IMR-90 (cell line): Measurements from ENCODE around the gene COMMD1. TPM values are rescaled to one million over a fixed set of nuclear protein-coding genes. Genes with fewer than 3 reads are reported as not detected.

ENCODE experiments used
- ATAC-seq: fragments of 200-7000 bp; cut with Tn5 transposase; 2 replicates; pipeline ENCODE4 v1.9.1; 2020; ENCODE audit warnings: low read depth, mild to moderate bottlenecking, moderate library complexity
- BruUV-seq: library from RNA; stranded (reverse); fragments of 400-500 nt; replicated peaks from 2 replicates; lab custom pipeline; 2021; lab: Mats Ljungman, UMichigan
- CTCF ChIA-PET: fragments of 300-600 bp; formaldehyde crosslinking; extraction: SDS; loops from one replicate; lab custom pipeline; 2021; ENCODE audit warnings: antibody characterized with exemption; lab: Yijun Ruan, JAX
- POLR2A ChIA-PET: fragments of 300-600 bp; sonication (Branson Sonifier 250); formaldehyde crosslinking; loops from one replicate; lab custom pipeline; 2022; ENCODE audit warnings: antibody characterized with exemption; ENCODE audit not compliant: unreplicated experiment; lab: Charles Lee
- DNase-seq: peaks from one replicate; pipeline ENCODE4 v3.0.0; 2013
- H2AFZ ChIP-seq: replicated peaks from 2 replicates; pipeline ENCODE3; 2013; ENCODE audit warnings: low read length, mild to moderate bottlenecking; ENCODE audit not compliant: poor library complexity
- H2AK5ac ChIP-seq: 2 replicates; pipeline ENCODE4 v1.6.1; 2013; ENCODE audit warnings: low read depth, low read length, inconsistent platforms
- H2AK9ac ChIP-seq: replicated peaks from 2 replicates; pipeline ENCODE3; 2013; ENCODE audit warnings: mild to moderate bottlenecking, low read depth, low read length, moderate library complexity; ENCODE audit not compliant: poor library complexity
- H2BK120ac ChIP-seq: 2 replicates; pipeline ENCODE4 v1.6.1; 2013; ENCODE audit warnings: low read depth, low read length, inconsistent platforms
- H2BK15ac ChIP-seq: 3 replicates; pipeline ENCODE4 v1.6.1; 2013; ENCODE audit warnings: low read depth, low read length, inconsistent platforms
- H2BK20ac ChIP-seq: 2 replicates; pipeline ENCODE4 v1.6.1; 2013; ENCODE audit warnings: low read depth, mild to moderate bottlenecking, inconsistent platforms, low read length, moderate library complexity
- H2BK5ac ChIP-seq: 2 replicates; pipeline ENCODE4 v1.6.1; 2013; ENCODE audit warnings: mild to moderate bottlenecking, low read depth, low read length, inconsistent platforms; ENCODE audit not compliant: poor library complexity, severe bottlenecking
- H3K14ac ChIP-seq: replicated peaks from 2 replicates; pipeline ENCODE4 v1.6.1; 2013; ENCODE audit warnings: low read depth, low read length, inconsistent platforms
- H3K18ac ChIP-seq: 2 replicates; pipeline ENCODE4 v1.6.1; 2013; ENCODE audit warnings: low read depth, low read length, control low read depth
- H3K23ac ChIP-seq: 2 replicates; pipeline ENCODE4 v1.6.1; 2013; ENCODE audit warnings: low read depth, low read length, inconsistent platforms
- H3K27ac ChIP-seq: 2 replicates; pipeline ENCODE4 v1.5.1; 2013; ENCODE audit warnings: mild to moderate bottlenecking, control low read depth, low read length; ENCODE audit not compliant: insufficient read depth
- H3K27me3 ChIP-seq: 2 replicates; pipeline ENCODE4 v1.6.1; 2013; ENCODE audit warnings: low read length; ENCODE audit not compliant: control insufficient read depth, insufficient read depth
- H3K36me3 ChIP-seq: 2 replicates; pipeline ENCODE4 v1.6.1; 2013; ENCODE audit warnings: low read length, mixed read lengths; ENCODE audit not compliant: control insufficient read depth, insufficient read depth
- H3K4ac ChIP-seq: 2 replicates; pipeline ENCODE4 v1.6.1; 2013; ENCODE audit warnings: low read depth, low read length, inconsistent platforms
- H3K4me1 ChIP-seq: 2 replicates; pipeline ENCODE4 v1.6.1; 2013; ENCODE audit warnings: low read length, mixed read lengths; ENCODE audit not compliant: control insufficient read depth, insufficient read depth
- H3K4me2 ChIP-seq: 2 replicates; pipeline ENCODE4 v1.6.1; 2013; ENCODE audit warnings: low read depth, mild to moderate bottlenecking, control low read depth, low read length, moderate library complexity
- H3K4me3 ChIP-seq: 2 replicates; pipeline ENCODE4 v1.5.1; 2013; ENCODE audit warnings: low read depth, mild to moderate bottlenecking, control low read depth, low read length, moderate library complexity; ENCODE audit not compliant: insufficient read depth
- H3K56ac ChIP-seq: 2 replicates; pipeline ENCODE4 v1.6.1; 2013; ENCODE audit warnings: low read length, inconsistent platforms; ENCODE audit not compliant: insufficient read depth; ENCODE audit errors: extremely low read depth
- H3K79me1 ChIP-seq, 2 experiments: 2 replicates each; pipeline ENCODE4 v1.6.1; 2013; ENCODE audit warnings: low read length in 2 of 2, inconsistent platforms in 1 of 2, low read depth in 1 of 2
- H3K9ac ChIP-seq: 2 replicates; pipeline ENCODE4 v1.6.1; 2013; ENCODE audit warnings: low read depth, low read length, control low read depth
- H3K9me1 ChIP-seq: 2 replicates; pipeline ENCODE4 v1.6.1; 2013; ENCODE audit warnings: low read length, inconsistent platforms; ENCODE audit not compliant: insufficient read depth
- H3K9me3 ChIP-seq: 2 replicates; pipeline ENCODE4 v1.6.1; 2013; ENCODE audit warnings: low read length; ENCODE audit not compliant: control insufficient read depth, insufficient read depth
- H4K20me1 ChIP-seq: 2 replicates; pipeline ENCODE4 v1.6.1; 2013; ENCODE audit warnings: low read length, inconsistent platforms; ENCODE audit not compliant: insufficient read depth
- H4K5ac ChIP-seq: 2 replicates; pipeline ENCODE4 v1.6.1; 2013; ENCODE audit warnings: mild to moderate bottlenecking, low read depth, low read length, control low read depth
- H4K8ac ChIP-seq, 2 experiments: 2 replicates each; pipeline ENCODE4 v1.6.1; 2013; ENCODE audit warnings: low read depth in 2 of 2, low read length in 2 of 2, control low read depth in 1 of 2, inconsistent platforms in 1 of 2
- H4K91ac ChIP-seq: 2 replicates; pipeline ENCODE4 v1.6.1; 2013; ENCODE audit warnings: low read depth, low read length, inconsistent platforms; ENCODE audit not compliant: insufficient read depth
- CHD1 ChIP-seq: IDR thresholded peaks from 2 replicates; pipeline ENCODE4 v1.6.1; 2012; ENCODE audit warnings: low read depth, low read length, improper control_type of control experiment
- FOS ChIP-seq: fragments of 150-350 bp; IDR thresholded peaks from 2 replicates; pipeline ENCODE4 v1.6.1; 2016; ENCODE audit warnings: low read depth, low read length
- MAFK ChIP-seq: IDR thresholded peaks from 2 replicates; pipeline ENCODE4 v1.6.1; 2012; ENCODE audit warnings: low read depth, low read length, improper control_type of control experiment
- MXI1 ChIP-seq: IDR thresholded peaks from 2 replicates; pipeline ENCODE4 v1.6.1; 2012; ENCODE audit warnings: low read depth, mild to moderate bottlenecking, low read length, moderate library complexity, borderline replicate concordance
- NFE2L2 ChIP-seq: fragments of 150-350 bp; IDR thresholded peaks from 2 replicates; pipeline ENCODE4 v1.6.1; 2016; ENCODE audit warnings: low read depth, mild to moderate bottlenecking, low read length
- RFX5 ChIP-seq: IDR thresholded peaks from 2 replicates; pipeline ENCODE4 v1.8.0; 2012; ENCODE audit warnings: low read depth, mild to moderate bottlenecking, low read length, moderate library complexity
- SMC3 ChIP-seq: fragments of 150-350 bp; IDR thresholded peaks from 2 replicates; pipeline ENCODE4 v1.6.1; 2016; ENCODE audit warnings: low read depth, mild to moderate bottlenecking, antibody characterized with exemption, low read length, moderate library complexity
- WGBS, 2 experiments: methylation state at CpG; one replicate each; pipeline versions ENCODE4 v1.1.5 to v1.1.7; 2013; ENCODE audit warnings: missing lambda C conversion rate in 2 of 2; ENCODE audit not compliant: insufficient read length in 1 of 2; ENCODE audit errors: extremely low coverage in 2 of 2; 5-methylcytosine and 5-hydroxymethylcytosine counted together
- dilution Hi-C: fragments of 300-500 bp; cut with HindIII; formaldehyde crosslinking; loops from one replicate; pipeline ENCODE4 v1.14.3; 2018; ENCODE audit warnings: low sequenced_read_pairs; ENCODE audit not compliant: unreplicated experiment
- in situ Hi-C: fragments of 300-500 bp; cut with MboI; formaldehyde crosslinking; loops from 3 replicates; pipeline ENCODE4 v1.14.3; 2019; ENCODE audit warnings: low sequenced_read_pairs, inconsistent platforms, mixed read lengths
- intact Hi-C: fragments of 100-400 bp; cut with micrococcal nuclease; formaldehyde crosslinking; loops from 2 replicates; pipeline ENCODE4 v1.10.0; 2022
- polyA plus RNA-seq, 3 experiments: library from polyadenylated mRNA; depleted of rRNA; stranded (reverse); fragments of >200 nt; gene quantifications; 2 replicates each; pipeline ENCODE4 v1.2.3, GENCODE V29; 2012; ENCODE audit warnings: low replicate concordance in 1 of 3
- total RNA-seq: library from RNA; depleted of rRNA; stranded (reverse); fragments of >200 nt; gene quantifications from 2 replicates; pipeline ENCODE4 v1.2.3, GENCODE V29; 2012

The COMMD1 gene
- total and polyA plus RNA-seq, 2 of the 4 experiments (the other 2 are of a cell fraction) = 42.8 to 60.4 TPM

DNA sequence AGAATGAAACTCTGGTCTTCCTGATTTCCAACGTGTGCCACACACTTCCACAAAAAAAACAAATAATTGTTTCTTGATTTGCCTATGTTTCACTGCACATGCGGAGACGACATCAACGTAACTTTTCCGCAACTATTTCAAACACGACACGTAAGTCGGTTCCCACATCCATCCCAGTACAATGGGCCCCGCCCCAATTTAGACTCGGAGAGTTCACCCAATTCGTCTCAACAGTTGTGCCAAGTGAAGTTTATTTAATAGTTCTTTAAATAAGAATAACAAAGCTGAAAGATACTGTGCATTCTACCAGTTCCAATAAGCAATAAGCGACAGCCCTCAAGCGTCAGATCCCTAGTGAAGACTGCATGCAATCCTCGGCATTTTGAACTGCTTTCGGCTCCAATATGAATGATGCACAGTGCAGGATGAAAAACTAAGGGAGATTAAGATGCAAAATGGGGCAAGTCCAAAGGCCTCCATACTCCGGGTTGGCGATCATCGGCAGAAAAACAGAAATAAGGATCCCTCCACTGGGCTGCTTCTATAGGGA lies 17.7 kb upstream of the COMMD1 start:
- H4K20me1 ChIP-seq = peaks cover 43% of the 10 kb centered on the region
- in situ Hi-C loops = no loop called here
- H4K5ac ChIP-seq = peak overlapping the region; percentile 49
- ChIA-PET CTCF (no interaction called here), POLR2A (no interaction called here)
- H3K9me1 ChIP-seq = no peaks in the 10 kb centered on the region; the same call in 1 of the 2 replicates
- peaks cover 3% of the 10 kb centered on the region for H3K4me1 ChIP-seq
- DNase-seq = peak; percentile 36
- H3K18ac ChIP-seq = no peak overlapping the region
- H2BK20ac ChIP-seq = no peak overlapping the region
- TF ChIP-seq FOS = no peak
- TF ChIP-seq MXI1 = 0 out of 2 replicates have a peak, but pooled peaks have one; percentile 32
- TF ChIP-seq RFX5 = no peak
- no peak for TF ChIP-seq NFE2L2
- peak; percentile 85 for TF ChIP-seq CHD1
- TF ChIP-seq SMC3 = no peak
- TF ChIP-seq MAFK = no peak
- H4K8ac ChIP-seq = peak overlapping the region; percentile 81 to 88
- H2AK9ac ChIP-seq = peak overlapping the region; percentile 95
- H3K4me2 ChIP-seq = peak overlapping the region; percentile 89
- H3K4me3 ChIP-seq = peak overlapping the region; percentile 90
- ATAC-seq = peak; percentile 18
- peak overlapping the region; percentile 98 for H3K14ac ChIP-seq
- no peaks in the 10 kb centered on the region for H3K9me3 ChIP-seq
- intact Hi-C loops = loop anchor here (10.0 kb wide), 2 partner anchors 353 to 403 kb away; partner anchors contain the start of gene XPO1
- H4K91ac ChIP-seq = peak overlapping the region; percentile 84
- H3K23ac ChIP-seq = peak overlapping the region; percentile 86
- H3K9ac ChIP-seq = peak overlapping the region; percentile 97
- peak overlapping the region; percentile 80 for H3K27ac ChIP-seq
- peaks cover 10% of the 10 kb centered on the region for H3K36me3 ChIP-seq
- H2BK120ac ChIP-seq = peak overlapping the region; percentile 58
- no peaks in the 10 kb centered on the region for H3K27me3 ChIP-seq
- H2BK5ac ChIP-seq = peak overlapping the region; percentile 97
- peaks cover 8 to 24% of the 10 kb centered on the region in 2 experiments for H3K79me1 ChIP-seq
- BruUV-seq = no TSS peak
- no peak overlapping the region for H2BK15ac ChIP-seq
- H2AFZ ChIP-seq = peak overlapping the region; percentile 93
- H2AK5ac ChIP-seq = peak overlapping the region; percentile 76
- dilution Hi-C loops = no loop called here
- H3K56ac ChIP-seq = peak overlapping the region; percentile 88
- WGBS, 2 experiments = 0% methylated on average over 9 of the region's 18 CpGs; no CpG with 5 or more reads in 1 of the 2 experiments
- peak overlapping the region; percentile 89 for H3K4ac ChIP-seq
